HEK293 (cell line): Measurements from ENCODE around the gene PGAM5.

Experiments used
- FEZF1 ChIP-seq: fragments of 450-650 bp; formaldehyde crosslinking; IDR thresholded peaks from 2 replicates; pipeline ENCODE4 v1.5.1; 2016; ENCODE audit warnings: missing biosample characterization, missing genetic modification characterization
- GLI4 ChIP-seq: fragments of 450-650 bp; formaldehyde crosslinking; IDR thresholded peaks from 2 replicates; pipeline ENCODE4 v1.5.1; 2016; ENCODE audit warnings: missing biosample characterization, missing genetic modification characterization
- GLIS1 ChIP-seq: fragments of 450-650 bp; formaldehyde crosslinking; IDR thresholded peaks from 2 replicates; pipeline ENCODE4 v1.5.1; 2016; ENCODE audit warnings: missing biosample characterization, missing genetic modification characterization
- KLF9 ChIP-seq: fragments of 450-650 bp; formaldehyde crosslinking; IDR thresholded peaks from 2 replicates; pipeline ENCODE4 v1.5.1; 2016; ENCODE audit warnings: missing biosample characterization, missing genetic modification characterization, low read depth
- RBAK ChIP-seq: fragments of 450-650 bp; formaldehyde crosslinking; IDR thresholded peaks from 2 replicates; pipeline ENCODE4 v1.5.1; 2016; ENCODE audit warnings: missing biosample characterization, missing genetic modification characterization
- REPIN1 ChIP-seq: fragments of 450-650 bp; formaldehyde crosslinking; IDR thresholded peaks from 2 replicates; pipeline ENCODE4 v1.5.1; 2017; ENCODE audit warnings: missing biosample characterization, missing genetic modification characterization, low read depth
- ZBTB1 ChIP-seq: fragments of 450-650 bp; formaldehyde crosslinking; IDR thresholded peaks from 2 replicates; pipeline ENCODE4 v1.5.1; 2016; ENCODE audit warnings: missing biosample characterization, missing genetic modification characterization
- ZNF10 ChIP-seq: fragments of 450-650 bp; formaldehyde crosslinking; IDR thresholded peaks from 2 replicates; pipeline ENCODE4 v1.5.1; 2017; ENCODE audit warnings: missing biosample characterization, missing genetic modification characterization
- ZNF140 ChIP-seq: fragments of 450-650 bp; formaldehyde crosslinking; IDR thresholded peaks from 2 replicates; pipeline ENCODE4 v1.5.1; 2016; ENCODE audit warnings: missing biosample characterization, missing genetic modification characterization
- ZNF184 ChIP-seq: fragments of 450-650 bp; IDR thresholded peaks from 2 replicates; pipeline ENCODE4 v1.5.1; 2018; ENCODE audit warnings: missing biosample characterization, mild to moderate bottlenecking, missing genetic modification characterization
- ZNF214 ChIP-seq: fragments of 450-650 bp; formaldehyde crosslinking; IDR thresholded peaks from 2 replicates; pipeline ENCODE4 v1.5.1; 2017; ENCODE audit warnings: missing biosample characterization, mild to moderate bottlenecking, missing genetic modification characterization, borderline replicate concordance
- ZNF426 ChIP-seq: fragments of 450-650 bp; formaldehyde crosslinking; IDR thresholded peaks from 2 replicates; pipeline ENCODE4 v1.5.1; 2017; ENCODE audit warnings: missing biosample characterization, missing genetic modification characterization, mild to moderate bottlenecking, inconsistent platforms, moderate library complexity
- ZNF510 ChIP-seq: fragments of 450-650 bp; formaldehyde crosslinking; IDR thresholded peaks from 2 replicates; pipeline ENCODE4 v1.5.1; 2018; ENCODE audit warnings: mild to moderate bottlenecking, missing genetic modification characterization, missing biosample characterization; ENCODE audit not compliant: insufficient replicate concordance
- ZNF521 ChIP-seq: fragments of 450-650 bp; formaldehyde crosslinking; IDR thresholded peaks from 2 replicates; pipeline ENCODE4 v1.5.1; 2017; ENCODE audit warnings: missing biosample characterization, mild to moderate bottlenecking, missing genetic modification characterization
- ZNF530 ChIP-seq: fragments of 450-650 bp; formaldehyde crosslinking; IDR thresholded peaks from 2 replicates; pipeline ENCODE4 v1.5.1; 2016; ENCODE audit warnings: low read depth, missing biosample characterization, missing genetic modification characterization
- ZNF555 ChIP-seq: fragments of 450-650 bp; formaldehyde crosslinking; conservative IDR thresholded peaks from 2 replicates; pipeline ENCODE4 v1.5.1; 2017; ENCODE audit warnings: missing biosample characterization, mild to moderate bottlenecking, missing genetic modification characterization, inconsistent platforms
- ZNF600 ChIP-seq: fragments of 450-650 bp; formaldehyde crosslinking; IDR thresholded peaks from 2 replicates; pipeline ENCODE4 v1.5.1; 2016; ENCODE audit warnings: missing biosample characterization, missing genetic modification characterization
- ZNF660 ChIP-seq: fragments of 450-650 bp; IDR thresholded peaks from 2 replicates; pipeline ENCODE4 v1.5.1; 2018; ENCODE audit warnings: missing biosample characterization, mild to moderate bottlenecking, missing genetic modification characterization
- ZNF701 ChIP-seq: fragments of 450-650 bp; formaldehyde crosslinking; IDR thresholded peaks from 2 replicates; pipeline ENCODE4 v1.5.1; 2016; ENCODE audit warnings: missing biosample characterization, missing genetic modification characterization
- ZSCAN30 ChIP-seq: fragments of 450-650 bp; IDR thresholded peaks from 2 replicates; pipeline ENCODE4 v1.5.1; 2018; ENCODE audit warnings: missing biosample characterization, mild to moderate bottlenecking, missing genetic modification characterization, moderate library complexity
- TF ChIP-seq, protein P1 (sequence below): fragments of 450-650 bp; formaldehyde crosslinking; IDR thresholded peaks from 2 replicates; pipeline ENCODE4 v1.5.1; 2016; ENCODE audit warnings: missing biosample characterization, missing genetic modification characterization
- TF ChIP-seq, protein P2 (sequence below): fragments of 450-650 bp; formaldehyde crosslinking; IDR thresholded peaks from 2 replicates; pipeline ENCODE4 v1.5.1; 2016; ENCODE audit warnings: missing biosample characterization, missing genetic modification characterization
- TF ChIP-seq, protein P3 (sequence below): fragments of 450-650 bp; formaldehyde crosslinking; IDR thresholded peaks from 2 replicates; pipeline ENCODE4 v1.5.1; 2016; ENCODE audit warnings: missing biosample characterization, missing genetic modification characterization
- TF ChIP-seq, protein P4 (sequence below): fragments of 450-650 bp; formaldehyde crosslinking; IDR thresholded peaks from 2 replicates; pipeline ENCODE4 v1.5.1; 2016; ENCODE audit warnings: missing biosample characterization, missing genetic modification characterization
- TF ChIP-seq, protein P5 (sequence below): fragments of 450-650 bp; formaldehyde crosslinking; IDR thresholded peaks from 2 replicates; pipeline ENCODE4 v1.5.1; 2016; ENCODE audit warnings: missing biosample characterization, missing genetic modification characterization
- TF ChIP-seq, protein P6 (sequence below): fragments of 450-650 bp; formaldehyde crosslinking; IDR thresholded peaks from 2 replicates; pipeline ENCODE4 v1.5.1; 2016; ENCODE audit warnings: missing biosample characterization, missing genetic modification characterization

PGAM5 gene

DNA sequence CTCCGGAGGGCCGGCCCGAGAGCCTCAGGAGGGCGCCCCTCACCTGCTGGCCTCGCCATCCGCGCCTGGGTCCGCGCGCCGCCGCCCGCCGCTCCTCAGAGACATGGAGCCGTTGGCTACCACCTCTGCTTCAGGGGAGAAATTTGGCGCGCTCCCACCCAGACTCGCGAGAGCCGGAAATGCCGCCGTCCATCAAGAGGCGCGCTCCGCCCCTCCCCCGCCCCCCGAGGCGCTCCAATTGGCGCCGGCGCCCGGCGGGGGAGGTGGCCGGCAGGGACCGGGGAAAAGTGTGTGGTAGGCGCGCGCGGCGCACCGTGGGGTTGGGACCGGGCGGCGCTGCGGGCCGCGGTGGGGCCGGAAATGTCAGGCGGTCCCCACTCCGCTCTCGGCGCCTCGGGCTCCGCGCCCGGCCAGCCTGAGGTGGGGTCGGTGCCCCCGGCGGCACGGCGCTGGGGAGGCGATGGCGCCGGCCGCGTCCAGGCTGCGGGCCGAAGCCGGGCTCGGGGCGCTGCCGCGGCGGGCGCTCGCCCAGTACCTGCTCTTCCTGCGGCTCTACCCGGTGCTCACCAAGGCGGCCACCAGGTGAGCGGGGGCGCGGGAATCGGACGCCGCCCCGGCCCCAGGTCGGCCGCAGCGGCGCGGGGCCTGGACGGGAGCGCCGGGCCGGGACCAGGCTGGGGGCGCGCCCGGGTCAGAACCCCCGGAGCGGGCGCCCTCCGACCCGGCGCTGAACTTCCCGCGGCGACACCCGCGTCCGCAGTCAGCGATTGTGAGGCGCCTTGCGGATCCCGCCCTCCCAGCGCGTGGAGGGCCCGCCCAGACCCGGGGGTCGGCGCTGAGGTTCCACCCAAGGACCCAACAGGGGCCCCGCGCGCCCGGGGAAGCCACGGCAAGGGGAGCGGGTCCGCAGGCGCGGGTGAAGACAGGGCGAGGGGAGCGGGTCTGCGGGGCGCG, 23.2 kb upstream of the PGAM5 start, which contains the start of the genes POLE and PXMP2 (continued):
- TF ChIP-seq, protein P1, sequence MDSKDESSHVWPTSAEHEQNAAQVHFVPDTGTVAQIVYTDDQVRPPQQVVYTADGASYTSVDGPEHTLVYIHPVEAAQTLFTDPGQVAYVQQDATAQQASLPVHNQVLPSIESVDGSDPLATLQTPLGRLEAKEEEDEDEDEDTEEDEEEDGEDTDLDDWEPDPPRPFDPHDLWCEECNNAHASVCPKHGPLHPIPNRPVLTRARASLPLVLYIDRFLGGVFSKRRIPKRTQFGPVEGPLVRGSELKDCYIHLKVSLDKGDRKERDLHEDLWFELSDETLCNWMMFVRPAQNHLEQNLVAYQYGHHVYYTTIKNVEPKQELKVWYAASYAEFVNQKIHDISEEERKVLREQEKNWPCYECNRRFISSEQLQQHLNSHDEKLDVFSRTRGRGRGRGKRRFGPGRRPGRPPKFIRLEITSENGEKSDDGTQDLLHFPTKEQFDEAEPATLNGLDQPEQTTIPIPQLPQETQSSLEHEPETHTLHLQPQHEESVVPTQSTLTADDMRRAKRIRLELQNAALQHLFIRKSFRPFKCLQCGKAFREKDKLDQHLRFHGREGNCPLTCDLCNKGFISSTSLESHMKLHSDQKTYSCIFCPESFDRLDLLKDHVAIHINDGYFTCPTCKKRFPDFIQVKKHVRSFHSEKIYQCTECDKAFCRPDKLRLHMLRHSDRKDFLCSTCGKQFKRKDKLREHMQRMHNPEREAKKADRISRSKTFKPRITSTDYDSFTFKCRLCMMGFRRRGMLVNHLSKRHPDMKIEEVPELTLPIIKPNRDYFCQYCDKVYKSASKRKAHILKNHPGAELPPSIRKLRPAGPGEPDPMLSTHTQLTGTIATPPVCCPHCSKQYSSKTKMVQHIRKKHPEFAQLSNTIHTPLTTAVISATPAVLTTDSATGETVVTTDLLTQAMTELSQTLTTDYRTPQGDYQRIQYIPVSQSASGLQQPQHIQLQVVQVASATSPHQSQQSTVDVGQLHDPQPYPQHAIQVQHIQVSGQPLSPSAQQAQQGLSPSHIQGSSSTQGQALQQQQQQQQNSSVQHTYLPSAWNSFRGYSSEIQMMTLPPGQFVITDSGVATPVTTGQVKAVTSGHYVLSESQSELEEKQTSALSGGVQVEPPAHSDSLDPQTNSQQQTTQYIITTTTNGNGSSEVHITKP (tag by site-specific recombination) = 0 out of 2 replicates have a peak, but pooled peaks have one; percentile 18
- no peak for TF ChIP-seq ZNF555 (tag by site-specific recombination)
- no peak for TF ChIP-seq ZBTB1 (tag by site-specific recombination)
- TF ChIP-seq ZNF660 (tag by site-specific recombination) = peak; percentile 87
- TF ChIP-seq ZNF10 (tag by site-specific recombination) = no peak
- no peak for TF ChIP-seq ZNF140 (tag by site-specific recombination)
- peak; percentile 89 for TF ChIP-seq GLIS1 (tag by site-specific recombination)
- TF ChIP-seq, protein P2, sequence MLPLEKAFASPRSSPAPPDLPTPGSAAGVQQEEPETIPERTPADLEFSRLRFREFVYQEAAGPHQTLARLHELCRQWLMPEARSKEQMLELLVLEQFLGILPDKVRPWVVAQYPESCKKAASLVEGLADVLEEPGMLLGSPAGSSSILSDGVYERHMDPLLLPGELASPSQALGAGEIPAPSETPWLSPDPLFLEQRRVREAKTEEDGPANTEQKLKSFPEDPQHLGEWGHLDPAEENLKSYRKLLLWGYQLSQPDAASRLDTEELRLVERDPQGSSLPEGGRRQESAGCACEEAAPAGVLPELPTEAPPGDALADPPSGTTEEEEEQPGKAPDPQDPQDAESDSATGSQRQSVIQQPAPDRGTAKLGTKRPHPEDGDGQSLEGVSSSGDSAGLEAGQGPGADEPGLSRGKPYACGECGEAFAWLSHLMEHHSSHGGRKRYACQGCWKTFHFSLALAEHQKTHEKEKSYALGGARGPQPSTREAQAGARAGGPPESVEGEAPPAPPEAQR = 0 out of 2 replicates have a peak, but pooled peaks have one; percentile 43
- TF ChIP-seq, protein P3, sequence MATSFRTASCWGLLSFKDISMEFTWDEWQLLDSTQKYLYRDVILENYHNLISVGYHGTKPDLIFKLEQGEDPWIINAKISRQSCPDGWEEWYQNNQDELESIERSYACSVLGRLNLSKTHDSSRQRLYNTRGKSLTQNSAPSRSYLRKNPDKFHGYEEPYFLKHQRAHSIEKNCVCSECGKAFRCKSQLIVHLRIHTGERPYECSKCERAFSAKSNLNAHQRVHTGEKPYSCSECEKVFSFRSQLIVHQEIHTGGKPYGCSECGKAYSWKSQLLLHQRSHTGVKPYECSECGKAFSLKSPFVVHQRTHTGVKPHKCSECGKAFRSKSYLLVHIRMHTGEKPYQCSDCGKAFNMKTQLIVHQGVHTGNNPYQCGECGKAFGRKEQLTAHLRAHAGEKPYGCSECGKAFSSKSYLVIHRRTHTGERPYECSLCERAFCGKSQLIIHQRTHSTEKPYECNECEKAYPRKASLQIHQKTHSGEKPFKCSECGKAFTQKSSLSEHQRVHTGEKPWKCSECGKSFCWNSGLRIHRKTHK = no peak
- 0 out of 2 replicates have a peak, but pooled peaks have one; percentile 64 for TF ChIP-seq ZNF184 (tag by site-specific recombination)
- no peak for TF ChIP-seq ZNF530 (tag by site-specific recombination)
- no peak for TF ChIP-seq REPIN1 (tag by site-specific recombination)
- TF ChIP-seq ZSCAN30 (tag by site-specific recombination) = peak; percentile 68; the same call in 1 of the 2 replicates
- TF ChIP-seq KLF9 (tag by site-specific recombination) = peak; percentile 70; the same call in 1 of the 2 replicates
- TF ChIP-seq RBAK = no peak
- no peak for TF ChIP-seq ZNF426
- no peak for TF ChIP-seq ZNF600 (tag by site-specific recombination)
- TF ChIP-seq ZNF510 = no peak
- TF ChIP-seq ZNF701 = no peak
- TF ChIP-seq ZNF214 (tag by site-specific recombination) = no peak
- TF ChIP-seq, protein P4, sequence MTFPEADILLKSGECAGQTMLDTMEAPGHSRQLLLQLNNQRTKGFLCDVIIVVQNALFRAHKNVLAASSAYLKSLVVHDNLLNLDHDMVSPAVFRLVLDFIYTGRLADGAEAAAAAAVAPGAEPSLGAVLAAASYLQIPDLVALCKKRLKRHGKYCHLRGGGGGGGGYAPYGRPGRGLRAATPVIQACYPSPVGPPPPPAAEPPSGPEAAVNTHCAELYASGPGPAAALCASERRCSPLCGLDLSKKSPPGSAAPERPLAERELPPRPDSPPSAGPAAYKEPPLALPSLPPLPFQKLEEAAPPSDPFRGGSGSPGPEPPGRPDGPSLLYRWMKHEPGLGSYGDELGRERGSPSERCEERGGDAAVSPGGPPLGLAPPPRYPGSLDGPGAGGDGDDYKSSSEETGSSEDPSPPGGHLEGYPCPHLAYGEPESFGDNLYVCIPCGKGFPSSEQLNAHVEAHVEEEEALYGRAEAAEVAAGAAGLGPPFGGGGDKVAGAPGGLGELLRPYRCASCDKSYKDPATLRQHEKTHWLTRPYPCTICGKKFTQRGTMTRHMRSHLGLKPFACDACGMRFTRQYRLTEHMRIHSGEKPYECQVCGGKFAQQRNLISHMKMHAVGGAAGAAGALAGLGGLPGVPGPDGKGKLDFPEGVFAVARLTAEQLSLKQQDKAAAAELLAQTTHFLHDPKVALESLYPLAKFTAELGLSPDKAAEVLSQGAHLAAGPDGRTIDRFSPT (tag by site-specific recombination) = peak; percentile 56; the same call in 1 of the 2 replicates
- TF ChIP-seq, protein P5, sequence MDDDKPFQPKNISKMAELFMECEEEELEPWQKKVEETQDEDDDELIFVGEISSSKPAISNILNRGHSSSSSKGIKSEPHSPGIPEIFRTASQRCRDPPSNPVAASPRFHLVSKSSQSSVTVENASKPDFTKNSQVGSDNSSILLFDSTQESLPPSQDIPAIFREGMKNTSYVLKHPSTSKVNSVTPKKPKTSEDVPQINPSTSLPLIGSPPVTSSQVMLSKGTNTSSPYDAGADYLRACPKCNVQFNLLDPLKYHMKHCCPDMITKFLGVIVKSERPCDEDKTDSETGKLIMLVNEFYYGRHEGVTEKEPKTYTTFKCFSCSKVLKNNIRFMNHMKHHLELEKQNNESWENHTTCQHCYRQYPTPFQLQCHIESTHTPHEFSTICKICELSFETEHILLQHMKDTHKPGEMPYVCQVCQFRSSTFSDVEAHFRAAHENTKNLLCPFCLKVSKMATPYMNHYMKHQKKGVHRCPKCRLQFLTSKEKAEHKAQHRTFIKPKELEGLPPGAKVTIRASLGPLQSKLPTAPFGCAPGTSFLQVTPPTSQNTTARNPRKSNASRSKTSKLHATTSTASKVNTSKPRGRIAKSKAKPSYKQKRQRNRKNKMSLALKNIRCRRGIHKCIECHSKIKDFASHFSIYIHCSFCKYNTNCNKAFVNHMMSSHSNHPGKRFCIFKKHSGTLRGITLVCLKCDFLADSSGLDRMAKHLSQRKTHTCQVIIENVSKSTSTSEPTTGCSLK (tag by site-specific recombination) = no peak
- no peak for TF ChIP-seq FEZF1 (tag by site-specific recombination)
- TF ChIP-seq GLI4 (tag by site-specific recombination) = no peak
- no peak for TF ChIP-seq ZNF521 (tag by site-specific recombination)
- TF ChIP-seq, protein P6, sequence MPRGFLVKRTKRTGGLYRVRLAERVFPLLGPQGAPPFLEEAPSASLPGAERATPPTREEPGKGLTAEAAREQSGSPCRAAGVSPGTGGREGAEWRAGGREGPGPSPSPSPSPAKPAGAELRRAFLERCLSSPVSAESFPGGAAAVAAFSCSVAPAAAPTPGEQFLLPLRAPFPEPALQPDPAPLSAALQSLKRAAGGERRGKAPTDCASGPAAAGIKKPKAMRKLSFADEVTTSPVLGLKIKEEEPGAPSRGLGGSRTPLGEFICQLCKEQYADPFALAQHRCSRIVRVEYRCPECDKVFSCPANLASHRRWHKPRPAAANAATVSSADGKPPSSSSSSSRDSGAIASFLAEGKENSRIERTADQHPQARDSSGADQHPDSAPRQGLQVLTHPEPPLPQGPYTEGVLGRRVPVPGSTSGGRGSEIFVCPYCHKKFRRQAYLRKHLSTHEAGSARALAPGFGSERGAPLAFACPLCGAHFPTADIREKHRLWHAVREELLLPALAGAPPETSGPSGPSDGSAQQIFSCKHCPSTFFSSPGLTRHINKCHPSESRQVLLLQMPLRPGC (tag by site-specific recombination) = peak; percentile 82
